IMR-90 (cell line): ENCODE data around the gene R3HDM4. TPM values are rescaled to one million over a fixed set of nuclear protein-coding genes. Genes with fewer than 3 reads are reported as not detected.

Source experiments
- ATAC-seq: fragments of 200-7000 bp; cut with Tn5 transposase; 2 replicates; pipeline ENCODE4 v1.9.1; 2020; ENCODE audit warnings: low read depth, mild to moderate bottlenecking, moderate library complexity
- BruUV-seq: library from RNA; stranded (reverse); fragments of 400-500 nt; replicated peaks from 2 replicates; lab custom pipeline; 2021; lab: Mats Ljungman, UMichigan
- CTCF ChIA-PET: fragments of 300-600 bp; formaldehyde crosslinking; extraction: SDS; loops from one replicate; lab custom pipeline; 2021; ENCODE audit warnings: antibody characterized with exemption; lab: Yijun Ruan, JAX
- POLR2A ChIA-PET: fragments of 300-600 bp; sonication (Branson Sonifier 250); formaldehyde crosslinking; loops from one replicate; lab custom pipeline; 2022; ENCODE audit warnings: antibody characterized with exemption; ENCODE audit not compliant: unreplicated experiment; lab: Charles Lee
- DNase-seq: peaks from one replicate; pipeline ENCODE4 v3.0.0; 2013
- H2AFZ ChIP-seq: replicated peaks from 2 replicates; pipeline ENCODE3; 2013; ENCODE audit warnings: low read length, mild to moderate bottlenecking; ENCODE audit not compliant: poor library complexity
- H2AK5ac ChIP-seq: 2 replicates; pipeline ENCODE4 v1.6.1; 2013; ENCODE audit warnings: low read depth, low read length, inconsistent platforms
- H2AK9ac ChIP-seq: replicated peaks from 2 replicates; pipeline ENCODE3; 2013; ENCODE audit warnings: mild to moderate bottlenecking, low read depth, low read length, moderate library complexity; ENCODE audit not compliant: poor library complexity
- H2BK120ac ChIP-seq: 2 replicates; pipeline ENCODE4 v1.6.1; 2013; ENCODE audit warnings: low read depth, low read length, inconsistent platforms
- H2BK15ac ChIP-seq: 3 replicates; pipeline ENCODE4 v1.6.1; 2013; ENCODE audit warnings: low read depth, low read length, inconsistent platforms
- H2BK20ac ChIP-seq: 2 replicates; pipeline ENCODE4 v1.6.1; 2013; ENCODE audit warnings: low read depth, mild to moderate bottlenecking, inconsistent platforms, low read length, moderate library complexity
- H2BK5ac ChIP-seq: 2 replicates; pipeline ENCODE4 v1.6.1; 2013; ENCODE audit warnings: mild to moderate bottlenecking, low read depth, low read length, inconsistent platforms; ENCODE audit not compliant: poor library complexity, severe bottlenecking
- H3K14ac ChIP-seq: replicated peaks from 2 replicates; pipeline ENCODE4 v1.6.1; 2013; ENCODE audit warnings: low read depth, low read length, inconsistent platforms
- H3K18ac ChIP-seq: 2 replicates; pipeline ENCODE4 v1.6.1; 2013; ENCODE audit warnings: low read depth, low read length, control low read depth
- H3K23ac ChIP-seq: 2 replicates; pipeline ENCODE4 v1.6.1; 2013; ENCODE audit warnings: low read depth, low read length, inconsistent platforms
- H3K27ac ChIP-seq: 2 replicates; pipeline ENCODE4 v1.5.1; 2013; ENCODE audit warnings: mild to moderate bottlenecking, control low read depth, low read length; ENCODE audit not compliant: insufficient read depth
- H3K27me3 ChIP-seq: 2 replicates; pipeline ENCODE4 v1.6.1; 2013; ENCODE audit warnings: low read length; ENCODE audit not compliant: control insufficient read depth, insufficient read depth
- H3K36me3 ChIP-seq: 2 replicates; pipeline ENCODE4 v1.6.1; 2013; ENCODE audit warnings: low read length, mixed read lengths; ENCODE audit not compliant: control insufficient read depth, insufficient read depth
- H3K4ac ChIP-seq: 2 replicates; pipeline ENCODE4 v1.6.1; 2013; ENCODE audit warnings: low read depth, low read length, inconsistent platforms
- H3K4me1 ChIP-seq: 2 replicates; pipeline ENCODE4 v1.6.1; 2013; ENCODE audit warnings: low read length, mixed read lengths; ENCODE audit not compliant: control insufficient read depth, insufficient read depth
- H3K4me2 ChIP-seq: 2 replicates; pipeline ENCODE4 v1.6.1; 2013; ENCODE audit warnings: low read depth, mild to moderate bottlenecking, control low read depth, low read length, moderate library complexity
- H3K4me3 ChIP-seq: 2 replicates; pipeline ENCODE4 v1.5.1; 2013; ENCODE audit warnings: low read depth, mild to moderate bottlenecking, control low read depth, low read length, moderate library complexity; ENCODE audit not compliant: insufficient read depth
- H3K56ac ChIP-seq: 2 replicates; pipeline ENCODE4 v1.6.1; 2013; ENCODE audit warnings: low read length, inconsistent platforms; ENCODE audit not compliant: insufficient read depth; ENCODE audit errors: extremely low read depth
- H3K79me1 ChIP-seq, 2 experiments: 2 replicates each; pipeline ENCODE4 v1.6.1; 2013; ENCODE audit warnings: low read length in 2 of 2, inconsistent platforms in 1 of 2, low read depth in 1 of 2
- H3K9ac ChIP-seq: 2 replicates; pipeline ENCODE4 v1.6.1; 2013; ENCODE audit warnings: low read depth, low read length, control low read depth
- H3K9me1 ChIP-seq: 2 replicates; pipeline ENCODE4 v1.6.1; 2013; ENCODE audit warnings: low read length, inconsistent platforms; ENCODE audit not compliant: insufficient read depth
- H3K9me3 ChIP-seq: 2 replicates; pipeline ENCODE4 v1.6.1; 2013; ENCODE audit warnings: low read length; ENCODE audit not compliant: control insufficient read depth, insufficient read depth
- H4K20me1 ChIP-seq: 2 replicates; pipeline ENCODE4 v1.6.1; 2013; ENCODE audit warnings: low read length, inconsistent platforms; ENCODE audit not compliant: insufficient read depth
- H4K5ac ChIP-seq: 2 replicates; pipeline ENCODE4 v1.6.1; 2013; ENCODE audit warnings: mild to moderate bottlenecking, low read depth, low read length, control low read depth
- H4K8ac ChIP-seq, 2 experiments: 2 replicates each; pipeline ENCODE4 v1.6.1; 2013; ENCODE audit warnings: low read depth in 2 of 2, low read length in 2 of 2, control low read depth in 1 of 2, inconsistent platforms in 1 of 2
- H4K91ac ChIP-seq: 2 replicates; pipeline ENCODE4 v1.6.1; 2013; ENCODE audit warnings: low read depth, low read length, inconsistent platforms; ENCODE audit not compliant: insufficient read depth
- CEBPB ChIP-seq: IDR thresholded peaks from 2 replicates; pipeline ENCODE4 v1.6.1; 2012; ENCODE audit warnings: low read depth, low read length, improper control_type of control experiment
- MXI1 ChIP-seq: IDR thresholded peaks from 2 replicates; pipeline ENCODE4 v1.6.1; 2012; ENCODE audit warnings: low read depth, mild to moderate bottlenecking, low read length, moderate library complexity, borderline replicate concordance
- NFE2L2 ChIP-seq: fragments of 150-350 bp; IDR thresholded peaks from 2 replicates; pipeline ENCODE4 v1.6.1; 2016; ENCODE audit warnings: low read depth, mild to moderate bottlenecking, low read length
- WGBS, 2 experiments: methylation state at CpG; one replicate each; pipeline versions ENCODE4 v1.1.5 to v1.1.7; 2013; ENCODE audit warnings: missing lambda C conversion rate in 2 of 2; ENCODE audit not compliant: insufficient read length in 1 of 2; ENCODE audit errors: extremely low coverage in 2 of 2; 5-methylcytosine and 5-hydroxymethylcytosine counted together
- dilution Hi-C: fragments of 300-500 bp; cut with HindIII; formaldehyde crosslinking; loops from one replicate; pipeline ENCODE4 v1.14.3; 2018; ENCODE audit warnings: low sequenced_read_pairs; ENCODE audit not compliant: unreplicated experiment
- in situ Hi-C: fragments of 300-500 bp; cut with MboI; formaldehyde crosslinking; loops from 3 replicates; pipeline ENCODE4 v1.14.3; 2019; ENCODE audit warnings: low sequenced_read_pairs, inconsistent platforms, mixed read lengths
- intact Hi-C: fragments of 100-400 bp; cut with micrococcal nuclease; formaldehyde crosslinking; loops from 2 replicates; pipeline ENCODE4 v1.10.0; 2022
- polyA plus RNA-seq, 3 experiments: library from polyadenylated mRNA; depleted of rRNA; stranded (reverse); fragments of >200 nt; gene quantifications; 2 replicates each; pipeline ENCODE4 v1.2.3, GENCODE V29; 2012; ENCODE audit warnings: low replicate concordance in 1 of 3
- total RNA-seq: library from RNA; depleted of rRNA; stranded (reverse); fragments of >200 nt; gene quantifications from 2 replicates; pipeline ENCODE4 v1.2.3, GENCODE V29; 2012

R3HDM4 gene
- total and polyA plus RNA-seq, 2 of the 4 experiments (the other 2 are of a cell fraction): 9.0 to 51.5 TPM

- Histone ChIP-seq H2BK15ac (no peak within 1 kb of the TSS), H3K14ac (no peak within 1 kb of the TSS), H2AK5ac (no peak within 1 kb of the TSS), H3K27ac (no peak within 1 kb of the TSS), H3K4me2 (no peak within 1 kb of the TSS), H4K20me1 (no peaks in the 10 kb centered on the region; the same call in 1 of the 2 replicates), H3K4me1 (peaks cover 3% of the 10 kb centered on the region; the same call in 1 of the 2 replicates), H3K56ac (no peak within 1 kb of the TSS), H2BK5ac (no peak within 1 kb of the TSS), H2BK120ac (no peak within 1 kb of the TSS), H2BK20ac (no peak within 1 kb of the TSS), H3K23ac (peak within 1 kb of the TSS; percentile 59; the same call in 1 of the 2 replicates), H3K9me1 (no peaks in the 10 kb centered on the region), H2AFZ (peak within 1 kb of the TSS; percentile 89), H3K9ac (no peak within 1 kb of the TSS), H3K79me1 (no peaks in the 10 kb centered on the region), H2AK9ac (peak within 1 kb of the TSS; percentile 78), H3K18ac (no peak within 1 kb of the TSS; the same call in 1 of the 2 replicates), H3K9me3 (no peaks in the 10 kb centered on the region), H3K36me3 (no peaks in the 10 kb centered on the region), H4K91ac (no peak within 1 kb of the TSS), H4K5ac (no peak within 1 kb of the TSS), H3K4me3 (peak within 1 kb of the TSS; percentile 59), H4K8ac (no peak within 1 kb of the TSS), H3K4ac (no peak within 1 kb of the TSS), H3K27me3 (no peaks in the 10 kb centered on the region)
- BruUV-seq: no TSS peak
- TF ChIP-seq CEBPB (peak; percentile 23; the same call in 1 of the 2 replicates), NFE2L2 (no peak), MXI1 (no peak)
- POLR2A ChIA-PET: no interaction called here
- ATAC-seq (no peak), DNase-seq (no peak)
- dilution Hi-C loops: no loop called here
- CTCF ChIA-PET: no interaction called here
- intact Hi-C loops: loop anchor here (5.0 kb wide), 1 partner anchor 87 kb away; no protein-coding TSS in a partner anchor
- 60% methylated on average over 1 of the region's 24 CpGs; no CpG with 5 or more reads in 1 of the 2 experiments for WGBS, 2 experiments
- in situ Hi-C loops: loop anchor here (5.0 kb wide), 1 partner anchor 138 kb away; no protein-coding TSS in a partner anchor
Observed at GRCh38 chr19:858868-859843, 53.9 kb downstream of the R3HDM4 start, which contains the start of gene CFD. TSS of gene CFD (plus strand) at chr19:859664. CDS start at chr19:859690, 26 bp downstream.
